IPS-18a (cell line): ENCODE data around the gene GALNT10.

Experiments
- H3K27ac ChIP-seq: one replicate; pipeline ENCODE4 v1.5.1; 2013; ENCODE audit warnings: low read length
- H3K27me3 ChIP-seq: one replicate; pipeline ENCODE4 v1.6.1; 2013; ENCODE audit warnings: mild to moderate bottlenecking, low read length; ENCODE audit not compliant: control insufficient read depth, insufficient read depth
- H3K36me3 ChIP-seq: one replicate; pipeline ENCODE4 v1.6.1; 2013; ENCODE audit warnings: low read depth, low read length; ENCODE audit not compliant: control insufficient read depth
- H3K4me1 ChIP-seq: one replicate; pipeline ENCODE4 v1.6.1; 2013; ENCODE audit warnings: low read depth, low read length; ENCODE audit not compliant: control insufficient read depth
- H3K4me3 ChIP-seq: one replicate; pipeline ENCODE4 v1.5.1; 2013; ENCODE audit warnings: low read length
- H3K9ac ChIP-seq: one replicate; pipeline ENCODE4 v1.6.1; 2013; ENCODE audit warnings: mild to moderate bottlenecking, low read length, moderate library complexity
- H3K9me3 ChIP-seq: one replicate; pipeline ENCODE4 v1.6.1; 2013; ENCODE audit warnings: low read depth, low read length; ENCODE audit not compliant: control insufficient read depth

GALNT10 gene

GRCh38 chr5:154400678-154401077 is 210.1 kb downstream of the GALNT10 start:
- Histone ChIP-seq H3K27me3 (no peaks in the 10 kb centered on the region), H3K36me3 (no peaks in the 10 kb centered on the region), H3K9me3 (no peaks in the 10 kb centered on the region), H3K27ac (no peak overlapping the region), H3K9ac (no peak overlapping the region), H3K4me3 (no peak overlapping the region), H3K4me1 (peaks cover 8% of the 10 kb centered on the region)

DNA sequence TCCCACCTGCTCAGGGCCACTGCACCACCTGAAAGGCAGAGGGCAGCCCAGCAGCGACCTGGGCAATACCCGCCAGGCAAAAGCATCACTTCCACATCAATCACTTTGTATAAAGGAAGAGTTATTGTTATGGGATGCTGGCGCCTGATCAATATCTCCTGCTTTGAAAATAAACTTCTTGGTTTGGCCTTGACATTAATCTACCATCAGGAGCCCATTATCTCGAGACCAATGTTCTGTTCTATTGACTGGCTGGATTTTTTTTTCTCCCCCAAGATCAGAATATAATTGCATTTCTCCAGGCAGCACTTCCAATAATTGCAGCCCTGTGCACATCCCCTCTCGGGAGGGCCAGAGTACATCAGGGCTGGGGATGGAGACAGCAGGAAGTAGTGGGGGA is 210.8 kb downstream of the GALNT10 start:
- Histone ChIP-seq H3K36me3 (no peaks in the 10 kb centered on the region), H3K4me1 (peaks cover 1% of the 10 kb centered on the region), H3K27ac (no peak overlapping the region), H3K4me3 (no peak overlapping the region), H3K9ac (no peak overlapping the region), H3K9me3 (no peaks in the 10 kb centered on the region), H3K27me3 (no peaks in the 10 kb centered on the region)

DNA sequence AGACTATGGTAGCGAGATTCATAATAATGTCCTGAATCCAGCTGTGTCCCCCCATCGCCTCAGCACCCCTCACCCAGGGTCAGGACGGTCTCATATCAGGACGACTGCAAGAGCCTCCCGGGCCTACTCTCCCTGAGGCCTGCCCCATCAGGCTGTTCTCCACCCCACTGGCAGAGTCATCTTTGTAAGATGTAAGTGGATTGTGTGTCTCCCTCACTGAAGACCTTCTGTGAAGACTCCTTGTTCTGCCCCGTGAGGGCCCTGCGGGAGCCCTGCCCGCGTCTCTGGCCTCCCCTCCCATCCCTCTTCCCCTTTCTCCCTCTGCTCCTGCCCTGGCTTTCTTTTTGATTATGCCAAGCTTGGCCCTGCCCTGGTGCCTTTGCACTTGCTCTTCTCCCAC is 211.4 kb downstream of the GALNT10 start:
- Histone ChIP-seq H3K4me3 (no peak overlapping the region), H3K36me3 (no peaks in the 10 kb centered on the region), H3K9me3 (no peaks in the 10 kb centered on the region), H3K27ac (no peak overlapping the region), H3K9ac (no peak overlapping the region), H3K27me3 (no peaks in the 10 kb centered on the region), H3K4me1 (no peaks in the 10 kb centered on the region)

DNA sequence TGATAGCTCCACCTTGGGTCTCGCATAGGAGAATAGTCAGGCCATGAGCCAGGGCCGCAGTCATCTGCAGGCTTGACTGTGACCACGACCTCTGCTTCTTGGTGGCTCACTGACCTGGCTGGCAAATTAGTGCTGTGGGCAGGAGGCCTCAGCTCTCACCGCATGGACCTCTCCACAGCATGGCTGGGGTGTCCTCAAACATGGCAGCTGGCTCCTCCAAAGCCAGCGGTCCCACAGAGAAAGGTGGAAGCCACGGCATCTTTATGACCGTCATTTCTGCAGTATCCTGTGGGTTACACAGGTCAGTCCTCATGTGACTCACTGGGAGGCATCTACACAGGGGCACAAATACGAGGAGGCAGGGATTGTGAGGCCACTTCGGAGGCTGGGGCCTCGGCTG is 212.1 kb downstream of the GALNT10 start:
- no peaks in the 10 kb centered on the region for H3K27me3 ChIP-seq
- H3K36me3 ChIP-seq, result no peaks in the 10 kb centered on the region
- no peak overlapping the region for H3K9ac ChIP-seq
- H3K9me3 ChIP-seq, result no peaks in the 10 kb centered on the region
- H3K4me3 ChIP-seq, result no peak overlapping the region
- H3K27ac ChIP-seq, result no peak overlapping the region
- no peaks in the 10 kb centered on the region for H3K4me1 ChIP-seq

DNA sequence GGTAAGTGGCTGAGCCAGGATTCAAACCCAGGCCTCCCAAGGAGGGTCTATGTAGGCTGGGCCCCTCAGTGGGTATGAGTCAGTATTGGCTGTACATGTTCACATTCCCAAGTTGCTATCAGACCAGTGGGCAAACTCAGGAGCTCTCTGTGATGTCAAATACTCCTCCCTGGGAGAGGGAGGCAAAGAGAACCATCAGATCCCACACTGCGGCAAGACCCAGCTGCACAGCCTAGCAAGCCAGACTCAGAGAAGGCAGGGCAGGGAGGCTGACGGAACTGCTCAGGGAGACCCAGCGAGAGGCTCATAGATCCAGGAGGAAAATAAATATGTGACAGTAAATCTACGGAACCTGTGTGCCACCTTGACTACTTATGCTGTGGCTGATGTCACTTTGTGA is 212.7 kb downstream of the GALNT10 start:
- no peak overlapping the region for H3K9ac ChIP-seq
- H3K27me3 ChIP-seq, result no peaks in the 10 kb centered on the region
- no peaks in the 10 kb centered on the region for H3K9me3 ChIP-seq
- H3K4me1 ChIP-seq, result no peaks in the 10 kb centered on the region
- H3K27ac ChIP-seq, result no peak overlapping the region
- no peaks in the 10 kb centered on the region for H3K36me3 ChIP-seq
- H3K4me3 ChIP-seq, result no peak overlapping the region

DNA sequence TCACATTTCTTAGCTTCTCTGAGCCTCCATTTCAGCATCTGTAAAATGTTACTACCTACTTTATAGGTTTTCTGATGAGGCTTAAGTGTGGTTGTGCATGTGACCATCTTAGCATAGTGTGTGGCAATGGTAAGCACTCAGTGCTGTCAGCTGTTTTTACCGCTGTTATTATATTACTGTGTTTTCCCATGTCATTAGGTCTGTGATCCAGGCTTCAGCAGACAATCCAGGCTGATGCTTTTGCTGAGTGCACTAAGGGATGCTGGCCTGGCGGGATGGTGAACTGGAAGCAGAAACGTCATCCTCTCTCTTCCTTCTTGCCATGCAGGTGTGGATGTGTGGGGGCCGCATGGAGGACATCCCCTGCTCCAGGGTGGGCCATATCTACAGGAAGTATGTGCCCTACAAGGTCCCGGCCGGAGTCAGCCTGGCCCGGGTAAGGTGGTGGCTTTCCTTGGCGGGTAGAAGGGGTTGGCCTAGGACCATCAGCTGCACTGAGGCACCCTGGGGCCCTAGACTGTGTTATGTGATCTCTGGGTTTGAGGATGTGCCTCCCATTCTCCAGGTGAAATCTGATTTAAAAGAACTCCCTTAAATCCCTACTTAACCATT is 213.3 kb downstream of the GALNT10 start:
- H3K27me3 ChIP-seq, result no peaks in the 10 kb centered on the region
- H3K9ac ChIP-seq, result no peak overlapping the region

DNA sequence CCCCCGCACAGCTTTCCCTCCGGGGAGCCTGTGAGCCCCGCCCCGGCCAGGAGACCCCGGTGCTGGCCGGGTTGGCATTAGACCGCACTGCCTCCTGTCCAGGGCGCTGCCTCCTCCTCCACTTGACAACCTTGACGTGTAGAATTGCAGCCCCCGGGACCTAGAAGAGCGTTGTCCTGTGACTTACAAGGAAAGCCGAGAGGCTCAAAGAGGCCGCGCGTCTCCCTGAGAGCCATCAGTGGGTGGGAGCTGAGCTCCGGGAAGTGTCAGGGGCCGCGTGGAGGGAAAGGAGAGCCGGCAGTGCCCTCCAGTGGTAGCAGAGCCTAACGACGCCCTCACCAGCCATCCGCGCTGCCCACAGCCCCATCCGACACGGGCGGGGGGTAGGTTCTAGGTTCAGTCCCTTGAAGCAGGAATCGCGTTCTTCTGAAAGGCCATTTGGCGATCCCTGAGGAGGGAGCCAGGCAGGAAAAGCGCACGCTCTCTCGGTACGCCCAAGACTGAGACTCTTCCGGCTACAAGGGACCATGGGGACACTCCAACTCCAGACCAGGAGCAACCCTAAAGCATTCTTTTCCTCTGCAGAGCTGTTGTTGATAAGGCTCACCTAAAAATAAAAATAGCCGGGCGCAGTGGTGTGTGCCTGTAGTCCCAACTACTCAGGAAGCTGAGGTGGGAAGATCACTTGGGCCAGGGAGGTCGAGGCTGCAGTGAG is 214.7 kb downstream of the GALNT10 start:
- Histone ChIP-seq H3K4me3 (peak overlapping the region; percentile 46), H3K4me1 (no peaks in the 10 kb centered on the region), H3K9me3 (no peaks in the 10 kb centered on the region), H3K9ac (no peak overlapping the region), H3K27me3 (no peaks in the 10 kb centered on the region), H3K27ac (no peak overlapping the region), H3K36me3 (no peaks in the 10 kb centered on the region)

More for the DNA sequence above, 213.3 kb downstream of the GALNT10 start:
- Histone ChIP-seq H3K4me1 (no peaks in the 10 kb centered on the region), H3K27ac (no peak overlapping the region), H3K9me3 (no peaks in the 10 kb centered on the region), H3K36me3 (no peaks in the 10 kb centered on the region), H3K4me3 (no peak overlapping the region)

- H3K27ac ChIP-seq, result no peak overlapping the region
- no peaks in the 10 kb centered on the region for H3K4me1 ChIP-seq
- no peak overlapping the region for H3K9ac ChIP-seq
- H3K9me3 ChIP-seq, result no peaks in the 10 kb centered on the region
- no peak overlapping the region for H3K4me3 ChIP-seq
- H3K36me3 ChIP-seq, result no peaks in the 10 kb centered on the region
- H3K27me3 ChIP-seq, result no peaks in the 10 kb centered on the region
Observed at GRCh38 chr5:154406231-154406630, 215.7 kb downstream of the GALNT10 start.

DNA sequence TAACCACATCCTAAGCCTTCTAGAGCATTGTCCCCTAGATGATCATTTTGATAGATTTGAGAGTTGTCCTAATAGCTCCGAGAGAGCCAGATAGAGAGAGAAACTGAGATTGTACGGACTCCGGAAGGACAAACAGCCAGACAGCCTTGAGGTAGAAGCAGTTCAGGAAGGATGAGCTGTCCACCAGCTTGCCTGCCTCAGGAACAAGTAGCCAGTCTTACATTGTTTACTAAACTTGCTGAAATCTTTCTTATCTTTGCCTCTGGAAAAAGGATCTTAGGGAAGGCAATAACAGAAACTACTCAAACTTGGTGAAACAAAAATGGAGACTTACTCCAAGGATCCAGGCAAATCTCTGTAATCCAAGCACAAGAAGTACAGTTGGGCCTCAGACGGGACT is 216.3 kb downstream of the GALNT10 start:
- no peaks in the 10 kb centered on the region for H3K36me3 ChIP-seq
- no peaks in the 10 kb centered on the region for H3K27me3 ChIP-seq
- no peak overlapping the region for H3K27ac ChIP-seq
- H3K9ac ChIP-seq, result no peak overlapping the region
- no peak overlapping the region for H3K4me3 ChIP-seq
- H3K9me3 ChIP-seq, result no peaks in the 10 kb centered on the region
- no peaks in the 10 kb centered on the region for H3K4me1 ChIP-seq

- Histone ChIP-seq H3K9me3 (no peaks in the 10 kb centered on the region), H3K27me3 (no peaks in the 10 kb centered on the region), H3K9ac (no peak overlapping the region), H3K27ac (no peak overlapping the region), H3K4me3 (no peak overlapping the region), H3K4me1 (no peaks in the 10 kb centered on the region), H3K36me3 (no peaks in the 10 kb centered on the region)
Observed at GRCh38 chr5:154408811-154409210, 218.3 kb downstream of the GALNT10 start.

DNA sequence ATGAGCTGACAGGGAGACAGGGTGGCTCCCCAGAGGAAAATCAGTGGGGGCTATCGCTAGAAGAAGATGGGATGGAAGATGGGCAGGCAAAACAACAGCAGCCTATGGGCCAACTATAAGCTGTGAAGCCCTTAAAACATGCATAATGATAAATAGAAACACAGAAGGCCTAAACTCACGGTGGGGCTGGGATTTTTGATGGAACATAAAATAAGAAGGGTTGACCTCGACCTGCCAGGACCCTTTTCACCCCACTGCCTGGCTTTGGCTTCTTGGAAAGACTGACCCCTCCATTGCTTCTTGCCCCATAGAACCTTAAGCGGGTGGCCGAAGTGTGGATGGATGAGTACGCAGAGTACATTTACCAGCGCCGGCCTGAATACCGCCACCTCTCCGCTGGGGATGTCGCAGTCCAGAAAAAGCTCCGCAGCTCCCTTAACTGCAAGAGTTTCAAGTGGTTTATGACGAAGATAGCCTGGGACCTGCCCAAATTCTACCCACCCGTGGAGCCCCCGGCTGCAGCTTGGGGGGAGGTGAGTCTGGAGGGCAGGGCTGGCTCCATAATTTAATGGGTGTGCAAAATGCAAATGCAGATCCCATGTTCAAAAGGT is 218.8 kb downstream of the GALNT10 start:
- Histone ChIP-seq H3K27ac (no peak overlapping the region), H3K4me1 (no peaks in the 10 kb centered on the region), H3K36me3 (no peaks in the 10 kb centered on the region), H3K9me3 (no peaks in the 10 kb centered on the region), H3K27me3 (no peaks in the 10 kb centered on the region), H3K9ac (no peak overlapping the region), H3K4me3 (no peak overlapping the region)

DNA sequence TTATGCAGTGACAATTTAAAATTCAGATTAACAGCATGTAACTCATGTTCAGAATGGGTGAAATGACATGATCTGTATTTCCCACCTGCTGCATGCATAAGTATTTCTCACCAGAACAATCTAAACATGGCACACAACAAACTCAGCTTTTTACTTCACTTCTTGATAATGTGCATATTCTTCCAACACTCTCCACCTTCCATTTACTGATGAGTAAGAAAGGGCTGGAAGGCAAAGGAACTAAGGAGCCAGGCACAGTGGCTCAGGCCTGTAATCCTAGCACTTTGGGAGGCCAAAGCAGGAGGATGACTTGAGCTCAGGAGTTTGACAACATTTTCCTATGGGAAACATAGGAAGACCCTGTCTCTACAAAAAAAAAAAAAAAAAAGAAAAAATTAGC is 219.5 kb downstream of the GALNT10 start:
- no peaks in the 10 kb centered on the region for H3K4me1 ChIP-seq

More for the DNA sequence above, 219.5 kb downstream of the GALNT10 start:
- Histone ChIP-seq H3K4me3 (no peak overlapping the region), H3K36me3 (no peaks in the 10 kb centered on the region), H3K9ac (no peak overlapping the region), H3K27ac (no peak overlapping the region), H3K9me3 (no peaks in the 10 kb centered on the region), H3K27me3 (no peaks in the 10 kb centered on the region)
